ENCODE data around the gene SBF2. TPM values are rescaled to one million over a fixed set of nuclear protein-coding genes. Genes with fewer than 3 reads are reported as not detected.
"Not testable (repeated sequence)": the region's sequence is repeated elsewhere in the genome, so short reads cannot be mapped to it uniquely, and the experiment has no call there.

SBF2 gene
- total RNA-seq, 4 donors from 2014 or later: 42.3 to 106 (median 45.3) TPM

DNA sequence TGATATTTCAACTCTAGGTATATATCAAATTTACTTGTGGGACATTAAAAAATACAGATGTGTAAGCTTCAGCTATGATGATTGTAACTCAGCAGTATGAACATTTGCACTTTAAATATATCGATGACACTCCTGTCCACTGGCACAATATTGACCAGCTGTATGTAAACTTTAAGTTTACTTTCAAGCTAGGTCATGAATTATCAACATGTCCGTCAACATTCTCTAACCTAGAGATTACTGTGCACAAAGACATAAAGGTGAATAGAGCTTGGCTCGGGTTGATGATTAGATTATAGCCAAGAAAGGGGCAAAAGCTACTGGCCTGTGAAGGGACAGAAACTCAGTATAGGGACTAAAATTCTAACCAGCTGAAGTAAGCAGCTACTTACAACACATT is 343.6 kb downstream of the SBF2 start:
- no peak overlapping the region for H3K4me3 ChIP-seq
- no peaks in the 10 kb centered on the region for H3K9me3 ChIP-seq
- TF ChIP-seq EP300 (IDR thresholded peaks at IDR 0.05) (no peak), POLR2A (IDR thresholded peaks at IDR 0.05) (no peak), POLR2AphosphoS5 (IDR thresholded peaks at IDR 0.05) (no peak), CTCF (IDR thresholded peaks at IDR 0.05) (no peak)
- DNase-seq (ENCODE audit: low spot score in 2 of 2): no peak
- no peaks in the 10 kb centered on the region for H3K27me3 ChIP-seq
- H3K36me3 ChIP-seq: no peaks in the 10 kb centered on the region
- 96% methylated on average over 3 of the region's 3 CpGs for WGBS
- H3K4me1 ChIP-seq: peaks cover 2% of the 10 kb centered on the region
- H3K27ac ChIP-seq: no peak overlapping the region

- no peak for DNase-seq (ENCODE audit: low spot score in 2 of 2)
- H3K9me3 ChIP-seq: no peaks in the 10 kb centered on the region
- 93% methylated on average over 7 of the region's 7 CpGs for WGBS
- no peak for TF ChIP-seq POLR2AphosphoS5 (IDR thresholded peaks at IDR 0.05)
- no peak for TF ChIP-seq EP300 (IDR thresholded peaks at IDR 0.05)
- no peak for TF ChIP-seq CTCF (IDR thresholded peaks at IDR 0.05)
- TF ChIP-seq POLR2A (IDR thresholded peaks at IDR 0.05): no peak
- H3K4me1 ChIP-seq: peaks cover 5% of the 10 kb centered on the region
- no peaks in the 10 kb centered on the region for H3K36me3 ChIP-seq
- H3K4me3 ChIP-seq: no peak overlapping the region
- no peaks in the 10 kb centered on the region for H3K27me3 ChIP-seq
- no peak overlapping the region for H3K27ac ChIP-seq
These were observed 346.7 kb downstream of the SBF2 start for GRCh38 chr11:9947231-9947864.

DNA sequence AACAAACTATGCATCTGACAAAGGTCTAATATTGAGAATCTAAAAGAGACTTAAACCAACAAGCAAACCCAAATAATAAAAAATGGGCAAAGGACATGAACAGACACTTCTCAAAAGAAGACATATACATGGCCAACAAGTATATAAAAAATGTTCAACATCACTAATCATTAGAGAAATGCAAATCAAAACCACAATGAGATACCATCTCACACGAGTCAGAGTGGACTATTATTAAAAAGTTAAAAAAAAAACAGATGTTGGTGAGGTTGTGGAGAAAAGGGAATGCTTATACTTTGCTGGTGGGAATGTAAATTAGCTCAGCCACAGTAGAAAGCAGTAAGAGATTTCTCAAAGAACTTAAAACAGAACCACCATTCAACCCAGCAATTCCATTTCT is 348.3 kb downstream of the SBF2 start:
- WGBS: 67% methylated on average over 1 of the region's 1 CpG
- not testable (repeated sequence) for H3K27ac ChIP-seq; H3K9me3 ChIP-seq; DNase-seq (ENCODE audit: low spot score in 2 of 2); H3K36me3 ChIP-seq; H3K4me3 ChIP-seq; H3K27me3 ChIP-seq; H3K4me1 ChIP-seq

DNA sequence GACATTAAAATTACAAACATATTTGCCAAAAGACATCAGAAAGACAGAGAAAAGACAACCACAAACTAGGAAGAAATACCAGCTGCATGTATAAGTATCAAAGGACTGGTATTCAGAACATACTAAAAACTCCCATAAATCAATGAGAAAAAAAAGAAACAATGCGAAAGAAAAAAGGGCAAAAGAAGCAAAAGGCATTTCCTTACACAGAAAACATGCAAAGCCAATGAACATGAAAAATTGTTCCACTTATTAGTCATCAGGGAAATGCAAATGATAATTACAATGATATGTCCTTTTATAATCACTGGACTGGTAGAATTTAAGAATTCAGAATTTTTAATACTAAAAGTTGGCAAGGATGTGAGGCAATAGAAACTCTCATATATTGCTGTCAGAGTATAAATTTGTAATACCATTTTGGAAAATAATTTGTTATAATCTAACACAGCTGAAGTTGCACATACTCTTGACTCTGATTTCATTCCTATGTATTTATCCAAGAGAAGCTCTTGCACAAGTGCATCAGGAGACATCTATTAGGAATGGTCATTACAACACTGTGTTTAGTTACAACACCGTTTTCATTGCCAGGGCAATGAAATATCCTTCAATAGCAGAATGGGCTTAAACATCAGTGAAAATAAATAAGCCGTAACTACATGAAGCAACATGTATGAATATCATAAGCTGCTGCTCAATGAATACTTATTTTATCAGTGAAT is 350.5 kb downstream of the SBF2 start:
- Histone ChIP-seq H3K27me3 (no peaks in the 10 kb centered on the region), H3K4me1 (peaks cover 4% of the 10 kb centered on the region), H3K4me3 (no peak overlapping the region), H3K9me3 (no peaks in the 10 kb centered on the region), H3K27ac (peak overlapping the region; percentile 53), H3K36me3 (no peaks in the 10 kb centered on the region)
- no peak for TF ChIP-seq EP300 (IDR thresholded peaks at IDR 0.05)
- no peak for TF ChIP-seq CTCF (IDR thresholded peaks at IDR 0.05)
- TF ChIP-seq POLR2AphosphoS5 (IDR thresholded peaks at IDR 0.05): peak; percentile 91 to 99 (median 93)
- WGBS: 52% methylated on average over 3 of the region's 3 CpGs
- DNase-seq (ENCODE audit: low spot score in 2 of 2): no peak

DNA sequence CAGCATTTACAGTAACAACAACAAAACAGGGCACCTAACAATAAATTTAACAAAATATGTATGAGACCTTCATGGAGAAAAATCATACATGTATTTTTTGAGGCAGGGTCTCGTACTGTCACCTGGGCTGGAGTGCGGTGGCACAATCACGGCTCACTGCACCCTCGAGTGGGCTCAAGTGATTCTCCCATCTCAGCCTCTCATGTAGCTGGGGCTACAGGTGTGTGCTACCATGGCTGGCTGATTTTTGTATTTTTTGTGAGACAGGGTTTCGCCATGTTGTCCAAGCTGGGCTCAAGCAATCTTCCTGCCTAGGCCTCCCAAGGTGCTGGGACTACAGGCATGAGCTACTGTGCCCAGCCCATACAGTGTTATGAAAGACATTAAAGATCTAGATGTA is 352.0 kb downstream of the SBF2 start:
- Histone ChIP-seq H3K4me1 (peaks cover 4% of the 10 kb centered on the region), H3K9me3 (no peaks in the 10 kb centered on the region), H3K27ac (peak overlapping the region; percentile 48), H3K27me3 (no peaks in the 10 kb centered on the region), H3K4me3 (no peak overlapping the region), H3K36me3 (no peaks in the 10 kb centered on the region)
- TF ChIP-seq CTCF (IDR thresholded peaks at IDR 0.05): no peak
- no peak for TF ChIP-seq POLR2A (IDR thresholded peaks at IDR 0.05)
- TF ChIP-seq POLR2AphosphoS5 (IDR thresholded peaks at IDR 0.05): no peak
- no peak for TF ChIP-seq EP300 (IDR thresholded peaks at IDR 0.05)
- DNase-seq (ENCODE audit: low spot score in 2 of 2): no peak
- 89% methylated on average over 5 of the region's 5 CpGs for WGBS

- not testable (repeated sequence) for H3K4me1 ChIP-seq; DNase-seq (ENCODE audit: low spot score in 2 of 2); H3K36me3 ChIP-seq; H3K9me3 ChIP-seq; H3K27me3 ChIP-seq; H3K4me3 ChIP-seq; H3K27ac ChIP-seq
- 93% methylated on average over 11 of the region's 11 CpGs for WGBS
These were observed 354.9 kb downstream of the SBF2 start for GRCh38 chr11:9939150-9939549.
